Kidney (tissue), 14 donors: ENCODE measurements around the gene BIN1. TPM values are rescaled to one million over a fixed set of nuclear protein-coding genes. Genes with fewer than 3 reads are reported as not detected.

ENCODE experiments used
- DNase-seq, 5 donors: peaks; one replicate each; pipeline ENCODE4 v3.0.0-alpha.2; 2013 to 2020
- FAIRE-seq: peaks from 2 replicates; lab custom pipeline; 2012; peaks lifted over from hg19 to GRCh38; lab: Jason Lieb, UNC
- H3K27ac ChIP-seq, 2 donors: one replicate each; pipeline ENCODE4 v1.7.0; 2013; ENCODE audit warnings: low read depth in 2 of 2, low read length in 2 of 2, inconsistent platforms in 1 of 2
- H3K27me3 ChIP-seq: one replicate; pipeline ENCODE4 v1.7.1; 2013; ENCODE audit warnings: low read length, inconsistent platforms; ENCODE audit not compliant: control insufficient read depth, insufficient read depth
- H3K36me3 ChIP-seq, 3 donors: one replicate each; pipeline versions ENCODE4 v1.7.0 to v1.7.1; 2013; ENCODE audit warnings: low read length in 3 of 3, control low read depth in 1 of 3, inconsistent platforms in 1 of 3; ENCODE audit not compliant: insufficient read depth in 3 of 3, control insufficient read depth in 2 of 3
- H3K4me1 ChIP-seq, 3 donors: one replicate each; pipeline versions ENCODE4 v1.7.0 to v1.7.1; 2013; ENCODE audit warnings: low read length in 3 of 3, inconsistent platforms in 1 of 3, low read depth in 1 of 3; ENCODE audit not compliant: control insufficient read depth in 2 of 3, insufficient read depth in 2 of 3
- H3K4me3 ChIP-seq, 3 donors: one replicate each; pipeline versions ENCODE4 v1.7.0 to v1.8.1; 2013; ENCODE audit warnings: low read length in 3 of 3, control low read depth in 1 of 3, inconsistent platforms in 1 of 3
- H3K9ac ChIP-seq, 3 donors: one replicate each; pipeline versions ENCODE4 v1.7.0 to v1.7.1; 2013; ENCODE audit warnings: low read length in 3 of 3, control low read depth in 1 of 3, inconsistent platforms in 1 of 3
- H3K9me3 ChIP-seq, 3 donors: one replicate each; pipeline versions ENCODE4 v1.7.0 to v1.7.1; 2013; ENCODE audit warnings: low read length in 3 of 3, control low read depth in 1 of 3, inconsistent platforms in 1 of 3; ENCODE audit not compliant: control insufficient read depth in 2 of 3, insufficient read depth in 1 of 3
- intact Hi-C: fragments of 100-400 bp; cut with DNase I; formaldehyde crosslinking; loops from one replicate; pipeline ENCODE4 v1.11.1; 2022
- polyA plus RNA-seq: library from polyadenylated mRNA; stranded (reverse); fragments of 350-450 nt; fragmentation: Illumina TruSeq; extraction: RNeasy Lipid Tissue Mini Kit (QIAGEN cat#74804); gene quantifications from one replicate; pipeline ENCODE4 v1.2.3, GENCODE V29; 2014; ENCODE audit warnings: low read depth, low replicate concordance; ENCODE audit not compliant: insufficient read depth
- total RNA-seq: library from RNA; stranded (reverse); fragmentation: NEBNext Ultra II Directional; extraction: Animal tissue kit (Norgen Biotek cat#: 25700); gene quantifications from one replicate; pipeline ENCODE4 v1.2.1, GENCODE V29; 2021
- TF ChIP-seq, protein P1 (sequence below): IDR thresholded peaks from 3 replicates; pipeline ENCODE4 v1.5.1; 2012; ENCODE audit warnings: mild to moderate bottlenecking, moderate library complexity, borderline replicate concordance; ENCODE audit not compliant: insufficient read depth; ENCODE audit errors: extremely low read depth
- donor health status: control.
- donor health status: control.
- donor health status: control.
- donor health status: control.
- donor health status: control.
- donor health status: DM: yes; HTN: yes; CAD: no.
- donor health status: Normal renal cell carcinoma (clear cell type).

Gene BIN1
- total and polyA plus RNA-seq, 2 donors from 2014 or later = 121 to 167 TPM

DNA sequence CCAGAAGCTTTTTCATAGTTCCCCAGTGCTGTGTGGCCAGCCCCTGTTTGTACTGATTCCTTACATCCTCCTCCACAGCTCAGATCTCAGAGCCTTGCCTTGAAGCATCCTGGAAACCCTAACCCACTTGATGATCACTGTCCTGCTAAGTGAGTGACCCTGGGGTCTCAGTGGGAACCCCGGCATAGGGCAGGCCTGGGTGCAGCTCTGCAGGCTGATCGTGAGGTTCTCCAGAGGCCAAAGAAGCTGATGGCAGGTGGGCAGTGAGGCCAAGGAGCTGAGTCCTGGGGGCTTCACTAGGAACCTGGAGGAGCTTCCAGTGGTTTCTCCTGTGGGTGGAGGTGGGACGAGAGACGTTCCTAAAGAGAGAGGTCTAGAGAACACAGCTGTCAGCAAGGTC, 47.4 kb upstream of the BIN1 start:
- Histone ChIP-seq H3K36me3 (no peaks in the 10 kb centered on the region), H3K4me3 (no peak overlapping the region), H3K4me1 (peaks cover 2 to 13% (median 10%) of the 10 kb centered on the region in 3 donors), H3K27me3 (no peaks in the 10 kb centered on the region), H3K9me3 (no peaks in the 10 kb centered on the region), H3K9ac (no peak overlapping the region), H3K27ac (no peak overlapping the region)
- TF ChIP-seq, protein P1, sequence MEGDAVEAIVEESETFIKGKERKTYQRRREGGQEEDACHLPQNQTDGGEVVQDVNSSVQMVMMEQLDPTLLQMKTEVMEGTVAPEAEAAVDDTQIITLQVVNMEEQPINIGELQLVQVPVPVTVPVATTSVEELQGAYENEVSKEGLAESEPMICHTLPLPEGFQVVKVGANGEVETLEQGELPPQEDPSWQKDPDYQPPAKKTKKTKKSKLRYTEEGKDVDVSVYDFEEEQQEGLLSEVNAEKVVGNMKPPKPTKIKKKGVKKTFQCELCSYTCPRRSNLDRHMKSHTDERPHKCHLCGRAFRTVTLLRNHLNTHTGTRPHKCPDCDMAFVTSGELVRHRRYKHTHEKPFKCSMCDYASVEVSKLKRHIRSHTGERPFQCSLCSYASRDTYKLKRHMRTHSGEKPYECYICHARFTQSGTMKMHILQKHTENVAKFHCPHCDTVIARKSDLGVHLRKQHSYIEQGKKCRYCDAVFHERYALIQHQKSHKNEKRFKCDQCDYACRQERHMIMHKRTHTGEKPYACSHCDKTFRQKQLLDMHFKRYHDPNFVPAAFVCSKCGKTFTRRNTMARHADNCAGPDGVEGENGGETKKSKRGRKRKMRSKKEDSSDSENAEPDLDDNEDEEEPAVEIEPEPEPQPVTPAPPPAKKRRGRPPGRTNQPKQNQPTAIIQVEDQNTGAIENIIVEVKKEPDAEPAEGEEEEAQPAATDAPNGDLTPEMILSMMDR = no peak
- DNase-seq (no peak), FAIRE-seq (no peak)
- intact Hi-C loops = no loop called here

DNA sequence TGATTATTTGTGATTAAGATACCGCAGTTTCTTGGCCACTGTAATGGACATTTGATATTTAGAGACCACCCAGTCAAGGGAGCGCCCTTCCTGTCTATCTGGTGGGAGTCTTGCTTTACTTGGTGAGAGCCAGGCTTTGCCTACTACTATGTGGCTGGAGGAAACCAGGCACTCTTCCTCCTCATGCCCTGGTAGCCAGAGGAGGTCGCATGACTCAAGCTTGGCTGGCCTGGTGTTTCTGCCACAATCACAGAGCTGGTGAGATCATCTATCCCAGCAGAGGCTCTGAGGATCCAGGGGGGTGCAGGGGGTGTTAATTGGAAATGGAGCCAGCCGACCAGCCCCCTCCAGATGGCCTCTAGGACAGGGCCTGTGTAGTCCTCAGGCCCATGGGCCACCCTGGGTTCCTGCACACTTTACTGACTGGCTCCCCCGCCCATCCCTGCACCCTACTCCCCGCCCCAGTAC, 46.8 kb upstream of the BIN1 start:
- Histone ChIP-seq H3K4me3 (no peak overlapping the region), H3K9ac (no peak overlapping the region), H3K4me1 (peaks cover 2 to 13% (median 10%) of the 10 kb centered on the region in 3 donors), H3K27ac (no peak overlapping the region), H3K9me3 (no peaks in the 10 kb centered on the region), H3K27me3 (no peaks in the 10 kb centered on the region), H3K36me3 (no peaks in the 10 kb centered on the region)
- FAIRE-seq (no peak), DNase-seq (peak in 1 of 5 donors; percentile 24)
- TF ChIP-seq, protein P1 = no peak
- intact Hi-C loops = no loop called here

- H3K9me3 ChIP-seq = no peaks in the 10 kb centered on the region
- no peak overlapping the region for H3K9ac ChIP-seq
- intact Hi-C loops = no loop called here
- TF ChIP-seq, protein P1 = no peak
- FAIRE-seq (no peak), DNase-seq (no peak)
- no peaks in the 10 kb centered on the region for H3K27me3 ChIP-seq
- no peaks in the 10 kb centered on the region for H3K36me3 ChIP-seq
- H3K4me1 ChIP-seq = peaks cover 0 to 10% (median 5%) of the 10 kb centered on the region in 3 donors
- no peak overlapping the region for H3K27ac ChIP-seq
- no peak overlapping the region for H3K4me3 ChIP-seq
Observed at GRCh38 chr2:127150996-127151395, 44.0 kb upstream of the BIN1 start.

GRCh38 chr2:127149384-127149783, 42.4 kb upstream of the BIN1 start:
- TF ChIP-seq, protein P1 = no peak
- DNase-seq (no peak), FAIRE-seq (no peak)
- intact Hi-C loops = no loop called here
- no peaks in the 10 kb centered on the region for H3K36me3 ChIP-seq
- H3K4me3 ChIP-seq = no peak overlapping the region
- no peaks in the 10 kb centered on the region for H3K27me3 ChIP-seq
- no peaks in the 10 kb centered on the region for H3K9me3 ChIP-seq
- H3K27ac ChIP-seq = no peak overlapping the region
- peaks cover 0 to 4% (median 2%) of the 10 kb centered on the region in 3 donors for H3K4me1 ChIP-seq
- H3K9ac ChIP-seq = no peak overlapping the region
